GM12878 (cell line): Measurements from ENCODE around the gene LMTK2. TPM values are rescaled to one million over a fixed set of nuclear protein-coding genes. Genes with fewer than 3 reads are reported as not detected.

ENCODE experiments used
- ATAC-seq: fragments of 200-7000 bp; cut with Tn5 transposase; 3 replicates; pipeline ENCODE4 v1.9.1; 2020; ENCODE audit warnings: mild to moderate bottlenecking, moderate library complexity
- BruUV-seq: library from RNA; stranded (reverse); fragments of 400-500 nt; replicated peaks from 2 replicates; lab custom pipeline; 2021; lab: Mats Ljungman, UMichigan
- CTCF ChIA-PET: fragments of 300-600 bp; sonication (Branson Sonifier 250); formaldehyde crosslinking; extraction: SDS; loops from one replicate; lab custom pipeline; 2021; ENCODE audit warnings: inconsistent platforms; lab: Yijun Ruan, JAX
- POLR2A ChIA-PET: fragments of 350-600 bp; formaldehyde crosslinking; extraction: SDS; loops from one replicate; lab custom pipeline; 2021; ENCODE audit warnings: inconsistent platforms; lab: Charles Lee
- RAD21 ChIA-PET: fragments of 300-600 bp; sonication (Branson Sonifier 250); formaldehyde crosslinking; loops from one replicate; lab custom pipeline; 2023; ENCODE audit warnings: antibody characterized with exemption; ENCODE audit not compliant: unreplicated experiment; lab: Charles Lee
- SMC1A ChIA-PET: fragments of 300-600 bp; sonication (Branson Sonifier 250); formaldehyde crosslinking; loops from one replicate; lab custom pipeline; 2023; ENCODE audit not compliant: unreplicated experiment, uncharacterized antibody; lab: Charles Lee
- DNase-seq: peaks from one replicate; pipeline ENCODE4 v3.0.0-alpha.2; 2011; ENCODE audit warnings: low read depth, low spot score
- FAIRE-seq: peaks from 3 replicates; lab custom pipeline; 2011; peaks lifted over from hg19 to GRCh38; lab: Jason Lieb, UNC
- H2AFZ ChIP-seq: 2 replicates; pipeline ENCODE4 v1.6.0; 2011; ENCODE audit warnings: low read depth, low read length, control low read depth; ENCODE audit not compliant: control insufficient read depth
- H3K27ac ChIP-seq: 2 replicates; pipeline ENCODE4 v1.5.1; 2011; ENCODE audit warnings: control low read depth; ENCODE audit not compliant: control insufficient read depth, insufficient read depth
- H3K27me3 ChIP-seq, 2 experiments: replicated peaks in 1 of 2; 2 replicates each; pipeline versions ENCODE4 v1.6.0 to v1.6.1; 2011; ENCODE audit warnings: low read length in 1 of 2; ENCODE audit not compliant: control insufficient read depth in 2 of 2, insufficient read depth in 2 of 2
- H3K36me3 ChIP-seq, 2 experiments: 2 replicates each; pipeline ENCODE4 v1.5.1; 2011; ENCODE audit warnings: low read length in 1 of 2; ENCODE audit not compliant: control insufficient read depth in 2 of 2, insufficient read depth in 2 of 2
- H3K4me1 ChIP-seq: 2 replicates; pipeline ENCODE4 v1.6.1; 2011; ENCODE audit warnings: mild to moderate bottlenecking, low read length, moderate library complexity, mixed read lengths; ENCODE audit not compliant: control insufficient read depth, insufficient read depth
- H3K4me2 ChIP-seq: 2 replicates; pipeline ENCODE4 v1.6.0; 2011; ENCODE audit warnings: control low read depth; ENCODE audit not compliant: control insufficient read depth, insufficient read depth
- H3K4me3 ChIP-seq: fragments of 200-600 bp; sonication (generic); 2 replicates; pipeline ENCODE4 v1.5.1; 2016
- H3K79me2 ChIP-seq: 2 replicates; pipeline ENCODE4 v1.6.0; 2011; ENCODE audit warnings: low read length; ENCODE audit not compliant: control insufficient read depth, insufficient read depth
- H3K9ac ChIP-seq: 2 replicates; pipeline ENCODE4 v1.8.0; 2011; ENCODE audit warnings: low read length, control low read depth, mixed read lengths; ENCODE audit not compliant: control insufficient read depth, insufficient read depth
- H3K9me3 ChIP-seq: replicated peaks from 3 replicates; pipeline ENCODE4 v1.5.1; 2011; ENCODE audit warnings: mild to moderate bottlenecking, low read length; ENCODE audit not compliant: control insufficient read depth, insufficient read depth
- H4K20me1 ChIP-seq: 2 replicates; pipeline ENCODE4 v1.6.0; 2011; ENCODE audit not compliant: control insufficient read depth, insufficient read depth
- ATF7 ChIP-seq: fragments of 450-650 bp; IDR thresholded peaks from 2 replicates; pipeline ENCODE4 v1.6.1; 2016; ENCODE audit warnings: low read depth, mild to moderate bottlenecking
- CHD1 ChIP-seq: IDR thresholded peaks from 2 replicates; pipeline ENCODE4 v1.6.1; 2012; ENCODE audit warnings: low read depth, low read length, improper control_type of control experiment
- IRF3 ChIP-seq: fragments of 450-650 bp; IDR thresholded peaks from 2 replicates; pipeline ENCODE4 v1.6.1; 2014; ENCODE audit warnings: mild to moderate bottlenecking
- IRF5 ChIP-seq: fragments of 450-650 bp; IDR thresholded peaks from 2 replicates; pipeline ENCODE4 v1.6.1; 2017; ENCODE audit warnings: borderline replicate concordance
- POLR2AphosphoS5 ChIP-seq: IDR thresholded peaks from 2 replicates; pipeline ENCODE4 v1.6.1; 2011; ENCODE audit warnings: mild to moderate bottlenecking, low read length, inconsistent platforms
- TARDBP ChIP-seq: IDR thresholded peaks from 2 replicates; pipeline ENCODE4 v1.6.1; 2016; ENCODE audit warnings: borderline replicate concordance
- ZSCAN29 ChIP-seq: fragments of 450-650 bp; IDR thresholded peaks from 2 replicates; pipeline ENCODE4 v1.6.1; 2017; ENCODE audit warnings: mild to moderate bottlenecking, moderate library complexity
- WGBS: methylation state at CpG from one replicate; pipeline ENCODE4 v1.1.6; 2016; ENCODE audit warnings: low lambda C conversion rate; ENCODE audit not compliant: insufficient replicate concordance, insufficient coverage; ENCODE audit errors: missing lambda C conversion rate; 5-methylcytosine and 5-hydroxymethylcytosine counted together
- in situ Hi-C: fragments of 300-500 bp; cut with MboI; formaldehyde crosslinking; loops from 9 replicates; pipeline ENCODE4 v1.14.3; 2018; ENCODE audit warnings: mixed read lengths
- intact Hi-C: fragments of 100-400 bp; cut with micrococcal nuclease; formaldehyde crosslinking; loops from one replicate; pipeline ENCODE4 v1.14.2; 2022; ENCODE audit not compliant: unreplicated experiment
- polyA plus RNA-seq, 11 experiments: library from polyadenylated mRNA; depleted of rRNA in 4 of 11; unstranded in 6 of 11; stranded (reverse) in 5 of 11; fragments of >200 nt; fragmentation: Nextera tagmentation in 4 of 11; fragmentation: Illumina TruSeq in 1 of 11; extraction: Ambion mirVana in 4 of 11; extraction: Trizol in 1 of 11; gene quantifications; 1 replicate in 1 of 11; 2 replicates in 10 of 11; pipeline versions ENCODE4 v1.2.1 to v1.2.3, GENCODE V29; 2011 to 2016; ENCODE audit warnings: inconsistent platforms in 2 of 11, missing spikeins in 2 of 11, low read depth in 1 of 11
- total RNA-seq, 4 experiments: library from RNA; depleted of rRNA in 3 of 4; stranded (reverse); fragments of >200 nt in 3 of 4; fragmentation: Illumina TruSeq in 1 of 4; extraction: Trizol in 1 of 4; gene quantifications; 2 replicates each; pipeline versions ENCODE4 v1.2.1 to v1.2.3, GENCODE V29; 2013 to 2021
- TF ChIP-seq, protein P1 (sequence below): fragments of 450-650 bp; formaldehyde crosslinking; IDR thresholded peaks from 2 replicates; pipeline ENCODE4 v1.4.0; 2022; ENCODE audit warnings: mild to moderate bottlenecking, moderate library complexity

The LMTK2 gene
- total and polyA plus RNA-seq, 10 of the 15 experiments (the other 5 are each of a cell fraction or from before 2014, with no cell fraction given) = 0.68 to 8.7 (median 4.6) TPM

GRCh38 chr7:98064233-98064632 is 42.4 kb upstream of the LMTK2 start (continued):
- TF ChIP-seq, protein P1, sequence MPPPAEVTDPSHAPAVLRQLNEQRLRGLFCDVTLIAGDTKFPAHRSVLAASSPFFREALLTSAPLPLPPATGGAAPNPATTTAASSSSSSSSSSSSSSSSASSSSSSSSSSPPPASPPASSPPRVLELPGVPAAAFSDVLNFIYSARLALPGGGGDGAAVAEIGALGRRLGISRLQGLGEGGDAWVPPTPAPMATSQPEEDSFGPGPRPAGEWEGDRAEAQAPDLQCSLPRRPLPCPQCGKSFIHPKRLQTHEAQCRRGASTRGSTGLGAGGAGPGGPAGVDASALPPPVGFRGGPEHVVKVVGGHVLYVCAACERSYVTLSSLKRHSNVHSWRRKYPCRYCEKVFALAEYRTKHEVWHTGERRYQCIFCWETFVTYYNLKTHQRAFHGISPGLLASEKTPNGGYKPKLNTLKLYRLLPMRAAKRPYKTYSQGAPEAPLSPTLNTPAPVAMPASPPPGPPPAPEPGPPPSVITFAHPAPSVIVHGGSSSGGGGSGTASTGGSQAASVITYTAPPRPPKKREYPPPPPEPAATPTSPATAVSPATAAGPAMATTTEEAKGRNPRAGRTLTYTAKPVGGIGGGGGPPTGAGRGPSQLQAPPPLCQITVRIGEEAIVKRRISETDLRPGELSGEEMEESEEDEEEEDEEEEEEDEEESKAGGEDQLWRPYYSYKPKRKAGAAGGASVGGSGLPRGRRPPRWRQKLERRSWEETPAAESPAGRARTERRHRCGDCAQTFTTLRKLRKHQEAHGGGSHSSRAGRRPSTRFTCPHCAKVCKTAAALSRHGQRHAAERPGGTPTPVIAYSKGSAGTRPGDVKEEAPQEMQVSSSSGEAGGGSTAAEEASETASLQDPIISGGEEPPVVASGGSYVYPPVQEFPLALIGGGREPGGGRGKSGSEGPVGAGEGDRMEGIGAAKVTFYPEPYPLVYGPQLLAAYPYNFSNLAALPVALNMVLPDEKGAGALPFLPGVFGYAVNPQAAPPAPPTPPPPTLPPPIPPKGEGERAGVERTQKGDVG = no peak
- TF ChIP-seq CHD1 = no peak
- TF ChIP-seq IRF3 = no peak
- TF ChIP-seq IRF5 = no peak
- no peak for TF ChIP-seq POLR2AphosphoS5
- no peak for TF ChIP-seq ZSCAN29
- no peak for TF ChIP-seq ATF7
- TF ChIP-seq TARDBP = no peak

- FAIRE-seq = no peak
- Histone ChIP-seq H3K27ac (no peak overlapping the region), H3K9ac (no peak overlapping the region), H3K79me2 (no peaks in the 10 kb centered on the region)
- 50% methylated on average over 5 of the region's 5 CpGs for WGBS
- TF ChIP-seq POLR2AphosphoS5 = no peak
- TF ChIP-seq, all 136 proteins: peak for 0
- BruUV-seq = no TSS peak
- RAD21 ChIA-PET = no interaction called here
- no peaks in the 10 kb centered on the region for H3K4me1 ChIP-seq
- no peaks in the 10 kb centered on the region for H3K9me3 ChIP-seq
- no peak overlapping the region for H3K4me3 ChIP-seq
- no peak for ATAC-seq
- SMC1A ChIA-PET = no interaction called here
- H2AFZ ChIP-seq = no peak overlapping the region
- no peaks in the 10 kb centered on the region for H3K27me3 ChIP-seq
- POLR2A ChIA-PET = interaction anchor here (0.7 kb wide), 1 partner anchor 65 kb away, joined by 3 read pairs; no protein-coding TSS in a partner anchor
- DNase-seq = no peak
- in situ Hi-C loops = no loop called here
- H3K4me2 ChIP-seq = no peak overlapping the region
- intact Hi-C loops = no loop called here
- CTCF ChIA-PET = interaction anchor here (1.2 kb wide), 1 partner anchor 10 kb away, joined by 3 read pairs; no protein-coding TSS in a partner anchor
- no peaks in the 10 kb centered on the region for H3K36me3 ChIP-seq
- H4K20me1 ChIP-seq = no peaks in the 10 kb centered on the region
These were observed 40.5 kb upstream of the LMTK2 start for GRCh38 chr7:98066208-98066607.
